Suprapubic skin (tissue), 3 donors: Measurements from ENCODE around the gene SYDE2.

Source experiments
- CTCF ChIP-seq, 2 donors: fragments of 200-600 bp in 1 of 2; fragments of 450-650 bp in 1 of 2; sonication (generic) in 1 of 2; IDR thresholded peaks; one replicate each; pipeline ENCODE4 v1.5.1; 2016 to 2019; ENCODE audit warnings: antibody characterized with exemption in 2 of 2, mild to moderate bottlenecking in 1 of 2, moderate library complexity in 1 of 2
- POLR2AphosphoS5 ChIP-seq, 3 donors: sonication (generic); formaldehyde crosslinking; IDR thresholded peaks; one replicate each; pipeline ENCODE4 v1.6.1; 2017; ENCODE audit warnings: antibody characterized with exemption in 3 of 3

DNA sequence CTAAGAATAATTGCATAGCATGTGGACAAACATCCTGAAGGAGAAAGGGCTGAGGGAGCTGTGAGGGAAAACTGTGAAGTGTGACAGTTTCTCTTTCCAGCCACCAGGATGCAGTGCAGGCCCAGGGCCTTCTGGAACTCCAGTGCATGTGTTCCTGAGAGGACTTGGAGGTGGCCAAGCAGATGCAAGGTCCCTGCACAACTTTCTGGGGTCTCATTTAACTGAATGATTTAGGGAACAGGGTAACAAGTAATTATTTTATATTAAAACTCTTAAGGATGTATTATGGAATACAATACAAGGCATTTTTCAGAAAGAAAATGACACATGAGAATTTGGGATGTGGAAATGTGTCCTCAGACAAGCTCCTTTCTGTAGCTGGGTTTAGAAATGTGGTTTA is 91.3 kb downstream of the SYDE2 start:
- TF ChIP-seq CTCF (IDR thresholded peaks at IDR 0.05) (peak; percentile 42 to 80), POLR2AphosphoS5 (IDR thresholded peaks at IDR 0.05) (no peak)
